GM19238 (cell line): ENCODE measurements around the gene RNF113B.

Experiments
- DNase-seq: peaks from one replicate; pipeline ENCODE4 v3.0.0; 2011; ENCODE audit warnings: low spot score; ENCODE audit not compliant: insufficient read length

The RNF113B gene

DNA sequence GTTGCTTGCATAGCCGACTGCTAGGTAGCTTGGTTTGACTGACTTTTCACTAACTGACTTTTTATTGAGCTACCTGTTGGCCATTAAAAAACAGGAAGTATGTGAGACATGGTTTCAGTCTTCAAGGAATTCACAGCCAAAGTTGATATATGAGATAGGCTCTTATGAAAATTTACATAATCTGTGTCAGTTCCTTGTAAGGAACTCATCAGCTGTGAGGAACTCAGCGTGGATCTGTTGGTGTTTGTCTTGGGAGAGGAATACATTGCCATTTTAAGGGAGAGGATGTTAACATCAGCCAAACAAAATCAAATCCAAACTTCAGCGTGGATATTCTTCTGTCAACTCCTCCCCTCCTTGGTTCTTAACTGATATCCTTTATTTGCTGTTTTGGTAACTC, 2.0 kb downstream of the RNF113B start:
- no peak for DNase-seq

DNA sequence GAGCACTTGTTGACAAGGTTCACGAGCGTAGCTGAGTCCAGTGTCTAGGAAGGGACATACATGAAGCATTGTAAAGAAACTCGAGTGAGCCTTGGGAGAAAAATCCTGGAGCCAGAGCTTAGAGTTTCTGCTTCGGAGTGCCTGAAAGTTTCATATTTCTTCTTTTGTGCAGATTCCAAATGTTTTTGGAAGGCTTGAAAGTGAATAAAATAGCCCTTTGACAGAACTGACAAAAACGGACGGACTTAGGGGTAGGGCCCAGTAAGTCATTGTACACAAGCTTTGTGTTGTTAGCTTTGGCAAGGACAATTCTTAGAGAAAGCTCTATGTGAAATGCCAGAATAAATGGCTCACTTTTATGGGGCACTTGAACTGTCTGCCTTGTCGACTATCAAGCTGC, 2.8 kb downstream of the RNF113B start:
- DNase-seq = no peak

DNA sequence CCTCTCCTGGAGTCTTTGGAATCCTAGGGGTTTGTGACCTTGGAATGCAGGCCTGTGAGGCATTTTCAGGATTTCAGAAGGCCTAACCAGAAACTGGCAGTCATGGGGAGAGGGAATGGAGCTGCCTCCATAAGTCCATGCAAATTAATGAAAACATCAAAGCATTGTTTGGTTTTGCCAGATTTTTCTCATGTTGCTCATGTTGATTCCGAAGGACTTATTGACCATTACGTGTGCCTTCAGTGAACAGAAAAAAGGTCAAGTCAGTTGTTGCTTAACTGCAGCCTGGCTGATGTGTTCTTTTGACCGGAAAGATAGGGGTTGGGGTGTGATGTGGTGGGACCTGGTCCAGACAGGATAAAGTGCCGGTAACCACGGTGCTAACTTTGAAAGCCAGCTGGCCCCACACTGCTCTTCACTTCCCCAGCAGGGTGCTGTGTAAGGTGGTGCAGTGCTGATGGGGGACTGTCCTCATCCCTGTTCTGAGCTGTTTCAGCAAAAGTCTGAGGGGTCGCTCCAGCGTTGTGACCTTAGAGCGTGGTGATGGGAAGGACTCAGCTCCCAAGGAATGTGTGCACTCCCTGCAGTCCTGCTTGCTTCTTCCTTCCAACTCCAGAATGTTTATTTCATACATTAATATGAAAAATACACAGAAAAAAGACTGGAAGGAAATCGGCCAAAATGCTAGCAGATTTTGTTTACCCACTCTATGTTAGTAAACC, 3.5 kb downstream of the RNF113B start:
- no peak for DNase-seq

DNA sequence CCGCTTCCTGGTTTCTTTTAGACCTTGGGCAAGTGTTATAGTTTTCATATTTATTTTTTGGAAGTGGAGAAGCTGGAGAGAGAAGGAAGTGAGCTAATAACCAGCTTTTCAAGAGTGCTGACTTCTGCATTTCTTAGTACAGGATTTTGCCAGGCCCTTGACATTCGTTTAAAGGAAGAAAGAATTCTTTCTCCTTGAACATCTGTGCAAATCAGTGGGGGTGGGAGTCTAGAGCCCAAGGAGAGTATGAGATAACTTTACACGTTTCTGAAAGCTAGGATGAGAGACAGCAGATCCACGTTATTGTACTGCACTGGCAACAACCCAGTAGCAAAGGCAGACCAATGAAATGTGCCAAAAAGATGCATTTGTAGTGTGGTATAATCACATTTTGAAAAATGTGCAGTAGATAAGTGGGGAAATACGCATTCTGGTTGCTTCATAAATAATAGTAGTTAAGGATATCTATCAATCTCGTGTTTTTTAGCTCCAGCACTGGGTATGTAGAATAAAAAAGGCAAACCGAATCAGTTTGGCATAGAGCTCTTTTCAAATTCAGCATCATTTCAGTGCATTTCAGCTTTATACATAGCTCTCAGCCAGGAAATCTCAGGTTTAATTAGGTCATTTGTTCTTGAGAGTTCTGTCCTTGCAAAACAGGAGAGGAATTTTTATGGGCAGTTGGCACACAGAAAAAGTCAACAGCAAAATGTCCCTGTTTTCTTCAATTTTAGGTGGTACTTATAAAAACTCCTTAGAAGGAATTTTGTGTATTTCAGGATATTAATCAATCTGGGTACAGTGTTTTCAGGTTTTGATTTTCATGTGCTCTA, 4.3 kb downstream of the RNF113B start:
- no peak for DNase-seq

DNA sequence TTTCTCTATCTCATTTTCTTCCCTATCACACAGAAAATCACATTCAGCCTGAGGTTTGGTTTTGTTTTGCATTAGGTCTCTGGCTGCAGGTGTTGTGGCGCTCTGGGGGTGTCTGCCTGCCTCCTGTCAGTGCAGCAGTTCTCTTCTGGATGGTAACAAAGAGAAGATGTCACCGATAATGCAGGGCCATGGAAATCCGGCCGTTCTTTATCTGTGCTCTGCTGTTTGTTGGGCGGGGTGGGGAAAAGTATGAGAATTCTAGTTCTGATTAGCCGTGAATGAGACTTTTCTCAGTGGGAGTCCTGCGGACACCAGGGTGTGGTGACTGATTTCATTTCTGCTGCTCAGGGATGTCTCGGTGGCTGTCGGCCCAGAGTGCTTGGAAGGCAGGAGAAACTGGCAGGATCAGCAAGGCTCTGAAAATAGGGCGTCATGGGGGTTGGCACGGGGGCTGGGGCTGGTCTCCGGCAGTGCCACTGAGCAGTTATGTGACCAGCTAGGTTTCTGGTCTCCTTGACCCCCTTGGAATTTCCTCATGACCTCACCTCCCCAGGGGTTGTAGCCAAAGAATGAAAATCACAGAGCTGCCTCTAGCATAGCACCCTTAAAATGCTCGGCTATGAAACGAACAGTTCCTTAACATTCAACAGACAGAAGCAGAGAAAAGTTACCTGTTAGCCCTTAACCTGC, 5.0 kb downstream of the RNF113B start:
- DNase-seq = no peak

DNA sequence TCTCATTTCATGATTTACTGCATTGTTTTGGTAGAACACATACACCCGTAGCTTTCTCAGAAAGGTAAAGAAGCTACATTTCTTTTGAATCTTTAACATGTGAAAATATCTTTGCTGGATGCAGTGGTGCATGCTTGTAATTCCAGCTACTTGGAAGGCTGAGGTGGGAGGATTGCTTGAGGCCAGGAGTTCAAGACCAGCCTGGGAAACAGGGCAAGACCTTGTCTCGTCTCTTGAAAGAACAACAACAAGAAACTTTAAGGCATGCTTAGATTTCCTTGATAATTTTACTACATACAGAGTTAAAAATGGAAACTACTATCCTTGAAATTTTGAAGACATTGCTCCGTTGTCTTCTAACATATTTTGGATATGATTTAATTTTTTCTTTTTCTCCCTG, 7.7 kb downstream of the RNF113B start:
- no peak for DNase-seq

- no peak for DNase-seq
Observed at GRCh38 chr13:98162935-98163334, 14.1 kb downstream of the RNF113B start.

DNA sequence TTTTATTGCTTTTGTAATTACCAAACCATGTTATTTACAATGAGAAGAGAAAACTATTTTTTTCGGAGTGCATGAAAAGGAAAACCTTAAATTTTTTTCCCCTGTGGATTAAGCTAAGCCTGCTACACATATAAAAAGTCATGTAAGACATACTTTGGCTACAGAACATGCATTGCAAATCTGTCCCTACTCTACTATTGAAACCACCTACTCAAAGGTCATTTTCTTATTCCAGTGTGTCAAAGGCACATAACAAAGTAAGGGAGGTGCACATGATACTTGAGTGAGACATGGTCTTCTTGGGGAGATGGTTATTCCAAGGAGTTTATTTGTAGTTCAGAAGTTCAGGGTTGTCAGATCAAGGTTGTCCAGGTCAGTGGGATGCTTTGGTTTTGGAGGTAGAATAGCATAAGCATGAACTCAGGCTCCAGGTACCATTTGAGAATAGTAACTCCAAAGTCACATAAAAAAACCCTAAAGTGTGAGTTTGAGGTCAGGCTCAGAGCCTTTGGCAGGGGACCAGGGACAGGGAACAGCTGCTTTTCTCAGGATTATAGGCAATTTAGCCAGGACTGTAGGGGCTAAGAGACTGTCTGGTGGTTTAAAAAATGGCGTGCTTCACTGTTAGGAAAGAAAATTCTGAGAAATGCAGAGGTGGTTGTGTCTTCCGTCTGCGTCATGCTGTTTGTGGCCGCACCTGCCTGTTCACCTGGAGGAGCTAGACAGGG, 18.7 kb downstream of the RNF113B start:
- no peak for DNase-seq

DNA sequence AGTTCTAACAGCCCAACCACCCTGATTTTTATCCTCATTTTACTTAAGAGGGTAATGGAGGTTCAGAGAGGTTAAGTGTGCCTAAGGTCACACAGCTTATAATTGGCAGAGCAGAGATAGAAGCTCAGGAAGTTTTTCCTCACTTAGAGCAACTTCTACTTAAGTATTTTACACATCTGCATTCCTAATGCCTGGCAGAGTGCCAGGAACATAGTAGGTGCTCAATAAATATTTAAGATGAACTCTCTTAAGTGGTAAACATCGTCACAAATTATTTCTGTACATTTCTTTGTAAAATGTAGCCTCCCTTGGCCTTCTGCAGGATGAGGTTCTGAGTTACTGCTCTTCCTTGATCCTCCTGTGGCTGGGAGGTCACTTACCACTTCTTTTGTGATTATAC, 19.5 kb downstream of the RNF113B start:
- DNase-seq = no peak

DNA sequence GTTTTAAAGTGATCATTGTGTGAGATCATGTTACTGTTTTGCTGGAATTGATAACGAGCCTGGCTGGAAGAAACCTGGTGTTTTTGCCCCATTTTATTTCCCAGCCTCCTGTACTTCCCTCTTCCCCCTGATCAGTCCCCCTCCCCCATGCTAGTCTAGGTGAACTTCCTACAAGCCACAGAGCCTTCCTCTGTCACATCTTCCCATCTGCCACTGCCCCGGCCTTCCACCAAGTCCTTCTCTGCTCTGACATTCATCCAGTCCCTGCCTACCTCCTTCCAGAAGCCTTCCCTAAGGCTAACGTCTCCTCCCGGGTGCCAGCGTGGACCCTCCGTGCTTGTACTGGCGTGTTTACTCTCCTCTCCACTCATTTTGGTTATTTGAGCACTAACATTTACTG, 19.9 kb downstream of the RNF113B start:
- DNase-seq = no peak

- no peak for DNase-seq
Observed at GRCh38 chr13:98156259-98156658, 20.8 kb downstream of the RNF113B start.

- no peak for DNase-seq
Observed at GRCh38 chr13:98155475-98156109, 21.5 kb downstream of the RNF113B start.

GRCh38 chr13:98150832-98151479, 26.1 kb downstream of the RNF113B start:
- no peak for DNase-seq

DNA sequence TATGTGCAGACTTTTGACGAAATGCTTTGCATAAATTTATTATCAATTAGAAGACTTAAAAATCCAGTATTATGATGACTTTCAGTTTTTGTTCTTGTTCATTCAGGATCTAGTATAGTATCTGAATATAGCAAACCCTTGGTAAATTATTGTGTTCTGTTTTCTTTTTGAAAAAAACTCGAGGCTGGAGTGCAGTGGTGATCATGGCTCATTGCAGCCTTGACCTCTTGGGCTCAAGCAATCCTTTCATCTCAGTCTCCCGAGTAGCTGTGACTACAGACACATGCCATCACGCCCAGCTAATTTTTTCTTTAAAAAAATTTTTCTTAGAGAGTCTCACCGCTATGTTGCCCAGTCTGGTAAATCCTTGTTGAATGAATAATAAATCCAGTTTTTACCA, 29.5 kb downstream of the RNF113B start:
- DNase-seq = no peak

GRCh38 chr13:98144801-98145350, 32.2 kb downstream of the RNF113B start:
- DNase-seq = no peak

- no peak for DNase-seq
Observed at GRCh38 chr13:98144027-98144741, 32.9 kb downstream of the RNF113B start.

GRCh38 chr13:98143601-98144026, 33.5 kb downstream of the RNF113B start:
- DNase-seq = no peak

GRCh38 chr13:98143157-98143553, 33.9 kb downstream of the RNF113B start:
- no peak for DNase-seq

DNA sequence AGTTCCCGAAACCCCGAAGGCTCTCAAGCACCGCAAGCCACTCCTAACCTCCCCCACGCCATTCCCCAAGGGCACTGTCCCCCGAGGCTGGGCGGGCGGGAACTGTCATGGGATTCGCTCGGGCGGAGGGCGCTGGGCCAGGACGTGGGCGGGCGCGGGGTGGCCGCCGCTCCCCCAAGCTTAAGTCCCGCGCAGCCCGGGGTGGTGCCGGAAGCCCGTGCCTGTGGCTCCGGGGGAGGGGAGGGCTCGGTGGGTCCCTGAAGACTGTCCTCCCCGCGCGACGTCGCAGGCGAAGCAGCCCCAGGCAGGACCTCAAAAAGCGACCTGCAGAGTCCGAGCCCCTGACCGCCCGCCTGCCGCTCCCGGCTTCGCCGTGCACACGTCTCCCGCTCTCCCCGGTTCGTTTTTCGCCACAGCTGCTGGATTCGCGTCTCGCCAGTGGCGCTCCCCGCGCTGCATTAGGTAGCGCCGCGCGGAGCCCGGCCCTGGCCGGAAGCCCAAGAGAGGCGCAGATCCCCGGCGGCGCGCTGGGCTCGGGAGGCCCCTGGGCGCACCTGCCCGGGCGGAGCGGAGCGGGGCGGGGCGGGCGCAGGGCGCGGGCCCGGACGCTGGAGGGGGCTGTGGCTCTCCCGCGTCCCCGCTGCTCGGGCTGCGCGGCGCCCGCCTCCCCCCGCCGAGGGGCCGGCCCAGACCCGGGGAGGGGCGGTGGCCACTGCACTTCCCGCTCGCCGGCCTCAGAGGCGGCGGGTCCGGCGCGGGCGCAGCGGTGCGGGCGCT, 34.5 kb downstream of the RNF113B start, which contains the start of gene FARP1:
Gene FARP1 (plus strand): TSS at position 715 of the 777 bp plus-strand sequence. CDS start 70,149 bp downstream, outside the sequence.
- DNase-seq = no peak
